ENCODE results near the gene ETNK2.

The ETNK2 gene

DNA sequence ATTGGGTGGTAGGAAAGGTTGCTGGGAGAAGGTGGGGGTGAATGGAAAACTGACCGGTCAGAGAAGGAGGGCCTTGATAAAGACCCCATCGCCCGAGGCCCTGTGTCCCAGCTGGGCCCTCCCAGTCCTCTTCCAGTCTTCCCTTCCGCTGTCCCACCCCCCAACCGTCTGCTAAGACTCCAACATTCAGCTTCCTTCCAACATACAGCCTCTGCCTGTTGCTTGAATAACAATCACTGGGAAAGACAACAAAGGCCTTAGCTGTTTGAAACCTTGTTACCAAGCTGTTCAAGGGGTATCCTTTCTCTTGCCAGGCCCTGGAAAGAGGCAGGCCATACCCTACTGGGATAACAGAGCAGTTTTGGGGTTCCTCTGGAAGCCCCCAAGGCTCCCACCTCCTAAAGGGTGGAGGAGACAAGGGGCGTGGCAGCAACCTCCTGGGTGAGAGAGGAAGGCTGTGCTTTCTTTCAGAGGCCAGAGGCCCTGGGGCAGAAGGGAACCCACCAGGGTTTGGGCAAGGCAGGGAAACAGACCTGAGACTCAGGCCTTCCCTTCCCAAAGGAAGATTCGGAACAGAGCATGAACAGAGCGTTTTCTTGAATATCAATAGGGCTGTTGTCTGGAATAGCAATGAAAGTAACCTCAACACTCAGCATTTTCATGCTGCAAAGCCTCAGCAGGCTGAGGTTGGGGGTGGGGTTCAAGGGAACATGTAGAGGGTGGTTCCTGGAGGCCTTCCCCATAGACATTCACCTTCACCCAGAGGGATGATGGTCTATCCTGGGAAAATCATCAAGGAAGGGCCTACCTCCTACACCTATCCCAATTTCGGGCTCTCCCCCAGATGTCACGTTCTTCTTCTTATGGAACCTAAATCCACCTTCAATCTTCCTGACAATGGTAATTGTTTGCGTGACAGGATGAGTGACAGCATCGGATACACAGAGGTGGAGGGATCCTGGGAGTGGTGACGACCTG is 4.1 kb downstream of the ETNK2 start:
- DNase-seq (ENCODE audit: low read depth in 2 of 2): no peak

DNA sequence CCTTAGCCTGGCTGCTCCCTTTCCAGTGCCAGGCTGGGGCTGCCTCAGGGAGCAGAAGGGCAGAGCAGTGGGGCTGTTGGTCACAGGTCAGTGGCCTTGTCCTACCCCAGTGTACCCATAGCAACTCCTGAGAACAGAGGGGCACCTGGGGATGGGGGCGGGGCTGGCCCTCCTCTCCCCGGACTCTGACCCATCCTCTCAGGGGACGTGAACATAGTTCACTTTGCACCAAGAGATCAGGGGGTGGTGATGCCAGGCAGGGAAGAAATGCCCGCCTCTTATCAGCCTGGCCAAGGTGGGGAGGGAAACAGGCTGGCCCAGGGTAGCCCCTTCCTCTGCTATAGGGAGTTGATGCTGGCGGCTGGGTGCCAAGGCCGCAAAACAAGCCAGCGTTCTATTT is 4.9 kb downstream of the ETNK2 start:
- no peak for DNase-seq (ENCODE audit: low read depth in 2 of 2)

- DNase-seq (ENCODE audit: low read depth in 2 of 2): no peak
Measured at GRCh38 chr1:204146309-204146708, 5.5 kb downstream of the ETNK2 start.

GRCh38 chr1:204145033-204145504 is 6.8 kb downstream of the ETNK2 start:
- no peak for DNase-seq (ENCODE audit: low read depth in 2 of 2)

- no peak for DNase-seq (ENCODE audit: low read depth in 2 of 2)
Measured at GRCh38 chr1:204143276-204144041, 8.4 kb downstream of the ETNK2 start.

DNA sequence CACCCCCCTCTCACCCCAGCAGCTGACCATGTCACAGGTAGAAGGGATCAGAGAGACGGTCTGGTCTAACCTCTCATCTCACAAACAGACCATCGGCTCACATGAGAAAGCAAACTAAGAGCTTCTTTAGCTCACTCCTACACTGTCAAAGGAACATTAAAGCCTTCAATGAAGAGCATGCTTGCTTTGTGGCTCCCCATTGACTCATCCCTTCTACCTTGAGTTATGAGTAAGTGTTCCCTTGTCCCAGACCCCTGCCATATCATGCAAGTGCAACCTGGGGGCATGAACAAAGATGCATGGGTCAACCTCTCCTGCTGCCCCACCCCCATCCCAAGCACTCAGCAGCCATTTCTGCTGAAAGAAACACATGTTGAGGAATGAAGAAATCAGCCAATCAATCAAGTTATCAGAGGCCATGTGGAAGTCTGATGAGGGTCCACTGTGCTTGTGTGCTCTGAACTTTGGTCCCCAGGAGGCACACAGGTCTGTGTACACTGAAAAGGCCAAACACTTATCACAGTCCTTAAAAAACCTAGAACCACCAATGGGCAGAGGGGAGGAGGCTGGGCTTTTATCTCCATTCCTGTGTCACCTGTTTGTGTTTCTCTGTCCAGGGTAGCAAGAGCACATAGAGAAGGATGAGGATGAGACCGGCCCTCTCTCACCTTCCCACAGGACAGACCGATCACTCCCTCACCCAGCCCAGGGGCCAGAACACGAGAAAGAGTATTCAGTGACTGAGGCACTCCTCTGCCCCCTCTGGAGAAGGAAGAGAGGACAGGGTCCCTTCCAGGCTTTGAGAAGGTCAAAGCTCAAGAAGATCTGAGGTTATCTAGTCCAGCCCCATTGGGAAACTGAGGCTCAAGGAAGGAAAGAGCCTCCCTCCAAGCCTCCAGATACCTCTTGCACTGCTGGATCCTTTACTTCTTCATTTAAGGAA is 9.5 kb downstream of the ETNK2 start:
- DNase-seq (ENCODE audit: low read depth in 2 of 2): no peak

DNA sequence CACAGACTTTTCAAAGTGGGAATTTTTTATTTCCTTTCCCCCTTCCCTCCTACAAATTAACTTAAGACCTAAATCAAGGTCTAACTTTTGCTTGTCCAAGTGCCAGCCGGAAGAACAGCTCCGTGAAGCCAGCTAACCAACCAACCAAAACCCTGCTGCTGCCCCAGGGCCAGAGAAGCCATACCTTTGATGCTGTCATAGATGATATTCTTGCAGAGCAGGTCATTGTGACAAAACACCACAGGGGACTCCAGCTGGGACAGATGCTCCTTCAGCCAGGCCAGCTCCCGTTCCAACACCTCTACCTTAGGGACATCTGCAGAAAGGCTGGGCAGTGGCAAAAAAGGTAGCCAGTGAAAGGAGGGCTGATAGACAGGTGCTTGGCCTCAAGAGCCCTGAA is 10.7 kb downstream of the ETNK2 start:
- DNase-seq (ENCODE audit: low read depth in 2 of 2): no peak

DNA sequence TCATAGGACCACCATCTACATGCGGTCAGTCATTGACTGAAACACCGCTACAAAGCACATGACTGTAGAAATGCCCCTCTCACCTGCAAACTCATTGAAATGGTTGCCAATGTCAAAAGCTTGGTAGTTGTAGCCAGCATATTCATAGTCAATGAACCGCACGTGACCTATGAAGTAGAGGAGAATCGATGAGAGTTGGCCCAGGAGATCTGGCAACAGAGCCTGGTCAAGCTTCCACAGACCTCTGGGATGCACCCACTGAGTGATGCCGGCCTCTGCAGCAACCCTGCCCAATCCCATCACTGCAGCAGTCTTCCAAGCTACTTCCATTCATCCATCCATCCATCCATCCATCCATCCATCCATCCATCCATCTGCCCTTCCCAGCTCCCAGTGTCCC is 11.9 kb downstream of the ETNK2 start:
- no peak for DNase-seq (ENCODE audit: low read depth in 2 of 2)

GRCh38 chr1:204139088-204139487 is 12.8 kb downstream of the ETNK2 start:
- no peak for DNase-seq (ENCODE audit: low read depth in 2 of 2)

DNA sequence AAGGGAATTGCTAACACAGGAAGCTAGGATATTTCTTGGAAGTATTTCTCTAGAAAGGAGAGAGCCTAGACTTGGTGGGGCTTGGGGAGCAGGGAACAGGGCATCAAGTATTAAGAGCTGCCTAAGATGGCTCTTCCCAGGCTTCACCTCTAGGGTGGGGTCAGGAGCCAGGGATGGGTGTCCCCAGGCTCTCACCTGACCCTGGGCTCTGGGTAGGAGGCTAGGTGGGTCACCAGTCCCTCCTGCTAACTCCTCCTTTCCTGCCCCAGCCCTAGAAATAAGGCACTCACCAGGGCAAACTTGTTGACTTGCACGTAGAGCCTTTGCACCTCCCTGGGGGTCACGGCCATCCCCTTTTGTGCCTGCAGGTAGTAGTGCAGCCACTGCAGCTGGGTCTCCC is 15.0 kb downstream of the ETNK2 start:
- no peak for DNase-seq (ENCODE audit: low read depth in 2 of 2)

DNA sequence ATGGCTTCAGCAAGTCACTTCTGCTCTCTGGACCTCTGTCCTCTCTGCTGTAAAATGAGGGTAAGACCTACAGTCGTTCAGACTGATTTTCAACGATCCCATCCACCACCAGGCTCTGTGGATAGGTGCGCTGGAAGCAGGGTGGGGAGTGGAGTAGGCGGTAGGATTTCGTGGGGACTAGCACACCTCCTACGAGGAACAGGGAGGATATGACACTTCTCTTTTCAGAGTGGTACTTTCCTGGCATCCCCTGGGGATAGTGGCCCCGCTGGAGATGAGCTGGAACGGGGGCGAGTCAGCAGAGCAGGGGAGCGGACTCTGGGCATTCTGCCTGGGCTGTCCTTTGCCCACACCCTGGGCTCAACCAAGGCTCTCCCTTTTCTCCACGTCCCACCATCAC is 17.7 kb downstream of the ETNK2 start:
- no peak for DNase-seq (ENCODE audit: low read depth in 2 of 2)

GRCh38 chr1:204132718-204133117 is 19.1 kb downstream of the ETNK2 start:
- no peak for DNase-seq (ENCODE audit: low read depth in 2 of 2)

- DNase-seq (ENCODE audit: low read depth in 2 of 2): no peak
Measured at GRCh38 chr1:204131978-204132377, 19.9 kb downstream of the ETNK2 start.

- peak; percentile 66 to 67 for DNase-seq (ENCODE audit: low read depth in 2 of 2)
Measured at GRCh38 chr1:204130981-204131892, 20.6 kb downstream of the ETNK2 start.

GRCh38 chr1:204130178-204130577 is 21.7 kb downstream of the ETNK2 start:
- no peak for DNase-seq (ENCODE audit: low read depth in 2 of 2)

- DNase-seq (ENCODE audit: low read depth in 2 of 2): peak; percentile 20 to 32
Measured at GRCh38 chr1:204128964-204129896, 22.6 kb downstream of the ETNK2 start.

DNA sequence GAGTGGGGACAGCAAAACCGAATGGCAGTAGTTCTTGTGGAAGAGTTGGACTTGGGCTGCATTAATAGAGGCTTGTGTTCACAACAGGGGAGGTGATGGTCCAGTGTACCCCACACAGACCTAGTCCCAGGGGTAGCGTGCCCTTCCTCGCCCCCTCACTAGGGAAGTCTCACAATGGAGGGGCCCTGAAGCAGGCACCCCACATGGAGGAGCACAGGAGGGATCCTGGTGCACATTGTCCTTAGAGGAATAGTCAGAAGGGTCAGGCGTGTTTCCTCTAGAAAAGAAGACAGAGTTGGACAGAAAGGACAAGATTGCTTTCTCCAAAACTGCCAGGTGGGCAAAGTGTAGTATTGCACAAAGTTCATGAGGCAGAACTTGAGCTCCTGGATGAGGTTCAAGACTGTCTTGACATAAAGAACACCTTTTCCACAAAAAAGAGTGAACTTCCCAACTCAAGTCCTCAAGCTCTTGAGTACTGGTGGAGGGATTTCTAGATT is 23.3 kb downstream of the ETNK2 start:
- no peak for DNase-seq (ENCODE audit: low read depth in 2 of 2)

DNA sequence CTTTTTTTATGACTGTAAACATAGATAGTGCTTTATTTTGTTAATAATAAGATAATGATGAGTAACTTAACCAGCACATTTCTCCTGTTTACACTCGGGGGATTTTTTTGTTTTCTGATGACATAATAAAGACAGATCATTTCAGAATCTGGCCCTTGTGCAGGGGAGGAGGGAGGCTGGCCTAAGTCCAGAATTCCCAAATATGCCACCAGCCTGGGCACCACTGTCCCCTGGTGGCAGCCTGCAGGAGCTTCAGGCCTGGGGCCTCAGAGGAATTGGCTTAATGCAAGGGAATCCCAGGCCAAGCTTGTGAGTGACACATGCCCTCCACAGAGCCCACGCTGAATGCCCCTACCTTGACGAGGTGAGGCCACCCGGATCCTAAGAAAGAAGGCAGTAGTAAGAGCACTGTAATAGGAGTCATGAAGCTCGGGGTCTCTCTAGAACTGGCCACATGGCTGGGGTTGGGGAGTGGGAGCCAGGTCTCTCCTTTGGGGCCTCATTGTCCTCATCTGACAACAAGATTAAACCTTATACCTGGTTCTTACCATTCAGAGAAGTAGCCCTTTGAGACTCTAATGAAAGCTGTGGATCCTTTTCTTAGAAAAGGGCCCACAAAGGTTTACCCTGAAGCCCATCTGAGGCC is 24.1 kb downstream of the ETNK2 start:
- DNase-seq (ENCODE audit: low read depth in 2 of 2): peak; percentile 62 to 72

GRCh38 chr1:204126956-204127355 is 24.9 kb downstream of the ETNK2 start:
- no peak for DNase-seq (ENCODE audit: low read depth in 2 of 2)
